SK-N-MC (cell line): ENCODE results near the gene CIAO1.

Experiments used
- EZH2 ChIP-seq: fragments of 200-600 bp; sonication (generic); IDR thresholded peaks from one replicate; pipeline ENCODE4 v1.6.1; 2017; ENCODE audit warnings: antibody characterized with exemption
- FOXP2 ChIP-seq: optimal IDR thresholded peaks from 2 replicates; pipeline ENCODE3; 2011; ENCODE audit warnings: mild to moderate bottlenecking, moderate library complexity; ENCODE audit not compliant: insufficient read depth; ENCODE audit errors: extremely low read length, control extremely low read depth
- POLR2AphosphoS5 ChIP-seq: IDR thresholded peaks from 2 replicates; pipeline ENCODE4 v1.6.1; 2012; ENCODE audit warnings: mild to moderate bottlenecking, low read depth, low read length, borderline replicate concordance

GRCh38 chr2:96238266-96238665 lies 27.8 kb upstream of the CIAO1 start:
- TF ChIP-seq EZH2 (no peak), FOXP2 (no peak), POLR2AphosphoS5 (no peak)
